ENCODE data around the gene CMTR1.
"Not testable (repeated sequence)": the region's sequence is repeated elsewhere in the genome, so short reads cannot be mapped to it uniquely, and the experiment has no call there.

Gene CMTR1

GRCh38 chr6:37396571-37397180 is 36.3 kb upstream of the CMTR1 start:
- no peak overlapping the region for H3K4me3 ChIP-seq (ENCODE audit: low read length)
- TF ChIP-seq, protein P1, sequence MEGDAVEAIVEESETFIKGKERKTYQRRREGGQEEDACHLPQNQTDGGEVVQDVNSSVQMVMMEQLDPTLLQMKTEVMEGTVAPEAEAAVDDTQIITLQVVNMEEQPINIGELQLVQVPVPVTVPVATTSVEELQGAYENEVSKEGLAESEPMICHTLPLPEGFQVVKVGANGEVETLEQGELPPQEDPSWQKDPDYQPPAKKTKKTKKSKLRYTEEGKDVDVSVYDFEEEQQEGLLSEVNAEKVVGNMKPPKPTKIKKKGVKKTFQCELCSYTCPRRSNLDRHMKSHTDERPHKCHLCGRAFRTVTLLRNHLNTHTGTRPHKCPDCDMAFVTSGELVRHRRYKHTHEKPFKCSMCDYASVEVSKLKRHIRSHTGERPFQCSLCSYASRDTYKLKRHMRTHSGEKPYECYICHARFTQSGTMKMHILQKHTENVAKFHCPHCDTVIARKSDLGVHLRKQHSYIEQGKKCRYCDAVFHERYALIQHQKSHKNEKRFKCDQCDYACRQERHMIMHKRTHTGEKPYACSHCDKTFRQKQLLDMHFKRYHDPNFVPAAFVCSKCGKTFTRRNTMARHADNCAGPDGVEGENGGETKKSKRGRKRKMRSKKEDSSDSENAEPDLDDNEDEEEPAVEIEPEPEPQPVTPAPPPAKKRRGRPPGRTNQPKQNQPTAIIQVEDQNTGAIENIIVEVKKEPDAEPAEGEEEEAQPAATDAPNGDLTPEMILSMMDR (conservative IDR thresholded peaks at IDR 0.05; ENCODE audit: low read length): no peak
- DNase-seq (ENCODE audit: low read depth): peak; percentile 91

DNA sequence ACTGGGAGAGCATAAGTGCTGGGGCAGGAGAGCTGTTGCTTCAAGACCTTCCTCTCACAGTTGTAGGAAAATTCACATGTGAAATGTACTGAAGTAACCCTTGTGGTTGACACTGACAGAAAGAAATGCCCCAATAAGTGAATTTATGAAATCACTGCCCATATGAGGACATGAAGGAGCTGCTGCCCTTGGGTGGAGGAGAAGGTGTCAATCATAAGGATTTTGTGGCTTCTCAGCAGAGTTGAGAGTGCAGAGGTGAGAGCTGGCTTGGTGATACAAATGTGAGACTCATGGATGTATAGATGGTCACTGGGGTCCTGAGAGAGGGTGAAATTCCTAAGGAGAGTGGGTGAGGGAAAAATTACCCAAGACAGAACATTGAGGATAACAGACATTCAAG is 33.9 kb upstream of the CMTR1 start:
- peak; percentile 3 for DNase-seq (ENCODE audit: low read depth)
- TF ChIP-seq, protein P1 (conservative IDR thresholded peaks at IDR 0.05; ENCODE audit: low read length): no peak
- no peak overlapping the region for H3K4me3 ChIP-seq (ENCODE audit: low read length)

GRCh38 chr6:37399795-37400490 is 33.1 kb upstream of the CMTR1 start:
- no peak for DNase-seq (ENCODE audit: low read depth)
- TF ChIP-seq, protein P1 (conservative IDR thresholded peaks at IDR 0.05; ENCODE audit: low read length): no peak
- no peak overlapping the region for H3K4me3 ChIP-seq (ENCODE audit: low read length)

GRCh38 chr6:37401658-37402057 is 31.4 kb upstream of the CMTR1 start:
- DNase-seq (ENCODE audit: low read depth); H3K4me3 ChIP-seq (ENCODE audit: low read length): not testable (repeated sequence)

- DNase-seq (ENCODE audit: low read depth): no peak
- no peak overlapping the region for H3K4me3 ChIP-seq (ENCODE audit: low read length)
- TF ChIP-seq, protein P1 (conservative IDR thresholded peaks at IDR 0.05; ENCODE audit: low read length): no peak
Observed at GRCh38 chr6:37406726-37407341, 26.2 kb upstream of the CMTR1 start.

GRCh38 chr6:37407948-37408347 is 25.1 kb upstream of the CMTR1 start:
- DNase-seq (ENCODE audit: low read depth): no peak
- TF ChIP-seq, protein P1 (conservative IDR thresholded peaks at IDR 0.05; ENCODE audit: low read length): no peak

DNA sequence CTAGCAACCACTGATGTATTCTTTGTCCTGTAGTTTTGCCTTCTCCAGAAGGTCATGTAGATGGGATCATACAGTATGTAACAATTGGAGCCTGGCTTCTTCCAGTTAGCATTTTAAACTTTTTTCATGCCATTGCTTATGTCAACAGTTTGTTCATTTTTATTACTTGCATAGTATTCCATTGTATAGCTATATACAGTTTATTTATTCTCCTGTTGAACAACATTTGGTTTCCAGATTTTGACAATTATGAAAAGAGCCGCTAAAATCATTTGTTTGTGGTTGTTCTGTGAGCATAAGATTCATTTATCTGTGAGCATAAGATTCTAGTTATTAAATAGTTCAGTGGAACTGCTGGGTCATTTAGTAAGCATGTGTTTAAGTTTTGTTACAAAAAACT is 23.5 kb upstream of the CMTR1 start:
- no peak overlapping the region for H3K4me3 ChIP-seq (ENCODE audit: low read length)
- TF ChIP-seq, protein P1 (conservative IDR thresholded peaks at IDR 0.05; ENCODE audit: low read length): no peak
- DNase-seq (ENCODE audit: low read depth): no peak

More at GRCh38 chr6:37407948-37408347, 25.1 kb upstream of the CMTR1 start:
- H3K4me3 ChIP-seq (ENCODE audit: low read length): no peak overlapping the region
